Activated naive CD4-positive, alpha-beta T cell treated with anti-CD3 and anti-CD28 coated beads, Interleukin-2, amount 50 U/mL, for 24 hours (primary cell): ENCODE data around the gene TGM1.

Source experiments
- H3K27ac Mint-ChIP-seq: one replicate; pipeline ENCODE4 v1.8.0; 2021; ENCODE audit warnings: mild to moderate bottlenecking, mixed read lengths
- H3K27me3 Mint-ChIP-seq: one replicate; pipeline ENCODE4 v1.8.0; 2021; ENCODE audit warnings: mixed read lengths
- H3K36me3 Mint-ChIP-seq: one replicate; pipeline ENCODE4 v1.8.0; 2021; ENCODE audit warnings: mixed read lengths
- H3K4me1 Mint-ChIP-seq: one replicate; pipeline ENCODE4 v1.8.0; 2021; ENCODE audit warnings: mixed read lengths
- H3K4me3 Mint-ChIP-seq: one replicate; pipeline ENCODE4 v1.8.0; 2021; ENCODE audit warnings: mild to moderate bottlenecking, mixed read lengths
- H3K9me3 Mint-ChIP-seq: one replicate; pipeline ENCODE4 v1.8.0; 2021; ENCODE audit warnings: mixed read lengths

The TGM1 gene

DNA sequence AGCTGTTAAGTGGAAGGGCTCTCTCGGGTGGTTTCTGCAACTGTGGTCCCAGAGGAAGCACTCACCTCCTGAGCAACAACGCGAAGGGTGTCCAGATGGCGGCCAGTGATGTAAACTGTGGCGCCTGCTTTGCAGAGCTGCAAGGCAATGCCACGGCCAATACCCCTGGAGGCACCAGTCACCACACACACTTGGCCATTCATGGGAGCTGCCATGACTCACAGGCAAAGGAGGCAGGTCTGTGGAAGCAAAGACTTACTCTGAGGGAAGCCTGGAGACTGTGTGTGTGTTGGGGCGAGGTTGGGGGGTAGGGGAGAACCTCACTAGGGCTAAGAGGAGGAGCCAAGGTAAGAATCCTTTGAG is 35.9 kb upstream of the TGM1 start:
- peaks cover 46% of the 10 kb centered on the region for H3K4me1 Mint-ChIP-seq
- H3K4me3 Mint-ChIP-seq = peak overlapping the region; percentile 97
- H3K27ac Mint-ChIP-seq = peak overlapping the region; percentile 80
- H3K9me3 Mint-ChIP-seq = no peaks in the 10 kb centered on the region
- peaks cover 13% of the 10 kb centered on the region for H3K36me3 Mint-ChIP-seq
- no peaks in the 10 kb centered on the region for H3K27me3 Mint-ChIP-seq

DNA sequence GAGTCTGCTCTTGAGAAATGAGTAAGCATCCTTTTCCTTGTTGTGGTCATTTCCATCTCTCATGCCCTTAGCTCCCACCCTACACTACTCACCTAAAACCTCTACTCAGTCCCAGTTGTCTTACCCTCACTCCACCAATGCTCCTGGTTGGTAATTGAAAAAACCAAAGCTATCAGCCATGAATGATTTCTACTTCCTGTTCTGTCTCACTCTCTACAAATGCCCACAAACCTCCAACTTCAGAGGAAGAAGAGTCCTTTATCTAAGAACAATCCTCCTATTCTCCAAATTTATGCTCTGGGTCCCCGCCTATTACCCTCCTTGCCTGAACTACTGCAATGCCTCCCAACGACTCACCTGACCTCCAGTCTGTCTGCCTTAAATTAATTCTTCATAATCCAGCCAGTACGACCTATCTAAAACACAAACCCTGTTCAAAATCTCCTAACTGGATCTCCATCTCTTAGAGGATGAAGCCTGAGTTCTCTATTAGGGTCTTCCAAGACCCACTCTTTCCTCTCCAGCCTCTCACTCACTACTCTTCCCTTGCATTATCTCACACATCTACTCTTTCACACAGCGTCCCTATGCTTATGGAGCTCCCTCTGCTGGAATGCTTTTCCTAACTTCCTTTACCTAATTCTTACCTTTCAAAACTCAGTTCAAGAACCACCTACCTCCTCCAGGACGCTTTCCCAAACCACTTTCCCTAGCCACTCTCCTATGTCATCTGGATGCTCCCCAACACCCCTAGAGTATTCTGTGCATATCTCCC is 34.4 kb upstream of the TGM1 start:
- peaks cover 11% of the 10 kb centered on the region for H3K36me3 Mint-ChIP-seq
- peak overlapping the region; percentile 67 for H3K4me3 Mint-ChIP-seq
- no peaks in the 10 kb centered on the region for H3K27me3 Mint-ChIP-seq
- peaks cover 46% of the 10 kb centered on the region for H3K4me1 Mint-ChIP-seq
- H3K9me3 Mint-ChIP-seq = no peaks in the 10 kb centered on the region
- peak overlapping the region; percentile 73 for H3K27ac Mint-ChIP-seq

DNA sequence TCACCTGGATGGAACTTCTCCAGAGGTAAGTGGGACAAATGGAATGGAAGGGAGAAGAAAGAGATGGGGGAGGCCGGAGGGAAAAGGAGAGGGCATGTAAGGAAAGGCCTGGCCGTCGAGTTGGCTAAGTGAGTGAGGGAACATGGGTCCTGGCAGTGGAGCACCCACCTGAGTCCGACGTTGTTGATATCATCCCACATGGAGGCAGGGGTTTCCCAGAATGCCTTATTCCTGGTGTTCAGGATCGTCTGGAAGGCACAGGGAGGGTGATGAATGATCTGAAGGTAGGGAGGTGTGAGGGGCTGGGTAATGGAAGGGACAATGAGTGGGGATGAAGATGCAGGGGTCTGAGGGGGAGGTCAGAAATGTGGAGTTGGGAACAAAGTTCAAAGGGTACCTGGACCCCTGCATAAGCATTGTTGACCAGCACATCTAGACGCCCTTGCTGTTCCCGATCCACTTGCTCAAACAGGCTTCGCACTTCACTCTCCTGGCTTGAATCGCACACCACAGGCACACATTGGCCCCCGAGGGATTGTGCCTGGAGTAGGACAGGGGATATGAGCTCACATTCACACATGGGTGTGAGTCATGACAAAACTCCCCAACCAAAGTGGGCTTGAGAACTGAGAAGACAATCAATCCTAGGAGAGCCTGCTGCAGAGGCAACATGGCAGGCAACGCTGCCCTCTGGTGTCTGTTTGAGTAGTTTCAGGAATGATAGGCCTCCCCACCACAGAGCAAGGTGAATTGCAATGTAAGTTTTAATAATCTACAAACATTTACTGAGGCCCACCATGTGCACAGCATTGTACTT is 33.6 kb upstream of the TGM1 start:
- Mint-ChIP-seq H3K4me1 (peaks cover 45% of the 10 kb centered on the region), H3K4me3 (peak overlapping the region; percentile 69), H3K27me3 (no peaks in the 10 kb centered on the region), H3K36me3 (peaks cover 12% of the 10 kb centered on the region), H3K27ac (peak overlapping the region; percentile 98), H3K9me3 (no peaks in the 10 kb centered on the region)

DNA sequence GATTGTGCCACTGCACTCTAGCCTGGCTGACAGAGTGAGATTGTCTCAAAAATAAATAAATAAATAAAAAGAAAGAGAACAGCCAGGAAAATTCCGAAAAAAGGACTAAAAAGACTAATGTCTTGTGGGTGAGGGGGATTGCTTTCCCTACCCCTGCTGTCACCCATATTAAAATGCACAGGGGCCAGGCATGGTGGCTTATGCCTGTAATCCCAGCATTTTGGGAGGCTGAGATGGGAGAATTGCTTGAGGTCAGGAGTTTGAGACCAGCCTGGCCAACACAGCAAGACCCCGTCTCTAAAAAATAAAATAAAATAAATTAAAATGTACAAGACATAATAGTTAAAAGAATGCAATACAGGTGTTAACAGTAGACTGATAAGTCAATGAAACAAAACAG is 30.5 kb upstream of the TGM1 start:
- H3K9me3 Mint-ChIP-seq = no peaks in the 10 kb centered on the region
- H3K36me3 Mint-ChIP-seq = peaks cover 22% of the 10 kb centered on the region
- no peak overlapping the region for H3K4me3 Mint-ChIP-seq
- no peaks in the 10 kb centered on the region for H3K27me3 Mint-ChIP-seq
- peaks cover 35% of the 10 kb centered on the region for H3K4me1 Mint-ChIP-seq
- no peak overlapping the region for H3K27ac Mint-ChIP-seq

DNA sequence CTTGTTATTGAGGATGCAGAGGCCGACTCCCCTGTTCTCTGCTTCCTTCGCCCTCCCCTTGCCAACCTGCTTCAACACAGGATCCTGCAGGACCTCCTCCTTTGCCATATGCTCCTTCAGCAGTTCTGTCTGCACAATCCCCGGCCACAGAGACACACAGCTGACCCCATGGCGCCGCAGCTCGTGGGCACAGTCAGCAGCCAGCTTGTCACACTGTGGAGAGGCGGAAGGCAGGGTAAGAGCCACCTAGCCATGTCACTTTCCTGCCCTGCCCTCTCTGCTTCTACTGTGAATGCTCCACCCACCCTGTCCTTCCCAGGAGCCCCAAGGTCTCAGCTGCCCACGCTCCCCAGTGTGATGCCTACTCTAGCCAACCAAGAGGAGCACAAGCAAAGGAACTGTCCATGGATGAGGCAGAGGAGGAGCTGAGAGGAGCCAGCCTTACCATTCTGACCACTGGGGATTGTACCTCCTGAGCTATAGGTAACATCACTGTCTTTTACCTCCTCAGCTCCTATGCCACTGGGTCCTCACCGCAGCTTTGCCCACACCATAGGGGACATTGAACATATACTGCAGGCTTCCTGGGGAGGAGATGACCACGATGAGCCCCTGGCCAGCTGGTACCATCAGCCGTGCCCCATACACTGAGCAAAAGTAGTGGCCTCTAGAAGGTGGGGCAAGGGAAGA is 29.3 kb upstream of the TGM1 start:
- no peaks in the 10 kb centered on the region for H3K9me3 Mint-ChIP-seq
- H3K27ac Mint-ChIP-seq = no peak overlapping the region
- H3K27me3 Mint-ChIP-seq = no peaks in the 10 kb centered on the region
- H3K4me3 Mint-ChIP-seq = no peak overlapping the region
- H3K4me1 Mint-ChIP-seq = peaks cover 28% of the 10 kb centered on the region
- H3K36me3 Mint-ChIP-seq = peaks cover 22% of the 10 kb centered on the region

DNA sequence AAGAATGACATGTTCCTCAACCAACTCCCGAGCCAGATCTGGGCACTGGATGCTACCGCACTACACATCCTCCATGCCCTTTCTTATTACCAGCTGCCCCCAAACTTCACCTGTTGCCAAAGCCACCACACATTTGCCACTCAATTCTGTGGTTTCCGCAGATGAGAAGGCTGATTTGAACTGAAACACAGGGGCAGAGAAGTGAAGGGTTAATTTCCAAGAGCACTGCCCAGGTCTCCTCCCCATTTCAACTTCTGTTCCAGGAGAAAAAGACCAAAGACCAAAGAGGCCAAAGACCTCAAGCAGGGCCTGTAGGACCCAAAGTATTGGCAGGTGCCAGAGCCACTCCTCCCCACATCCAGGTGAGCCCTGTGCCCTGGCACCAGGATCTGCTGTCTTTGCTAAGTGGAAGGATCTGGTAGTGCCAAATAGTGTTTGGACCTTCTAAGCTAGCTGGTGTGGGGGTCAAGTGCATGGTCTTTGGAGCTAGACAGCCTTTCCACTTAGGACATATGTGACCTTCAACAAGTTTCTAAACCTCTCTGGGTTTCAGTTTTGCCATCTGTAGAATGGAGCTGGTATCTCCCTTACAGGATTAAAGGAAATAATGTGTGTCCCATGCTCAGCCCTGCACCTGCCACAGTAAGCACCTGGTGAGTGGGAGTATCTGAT is 28.6 kb upstream of the TGM1 start:
- Mint-ChIP-seq H3K27ac (no peak overlapping the region), H3K4me1 (peaks cover 21% of the 10 kb centered on the region), H3K27me3 (no peaks in the 10 kb centered on the region), H3K9me3 (no peaks in the 10 kb centered on the region), H3K36me3 (peaks cover 20% of the 10 kb centered on the region), H3K4me3 (no peak overlapping the region)

DNA sequence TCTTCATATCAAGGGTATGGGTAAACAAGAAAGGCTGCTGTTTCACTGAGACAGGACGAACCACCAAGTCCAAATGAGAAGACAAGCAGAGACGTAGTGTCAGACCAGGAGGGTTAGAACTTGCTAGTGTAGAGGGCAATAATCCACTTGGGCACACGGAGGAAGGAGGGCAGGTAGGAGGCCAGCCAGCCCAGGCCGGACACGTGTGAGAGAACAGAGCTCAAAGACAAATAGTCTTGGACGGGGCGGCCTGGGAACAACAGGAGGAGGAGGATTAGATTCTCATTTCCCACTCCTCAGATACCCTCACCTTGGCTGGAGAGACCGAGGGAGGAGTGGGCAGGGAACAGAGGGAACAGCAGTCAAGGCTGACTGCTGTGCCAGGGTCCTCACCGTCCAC is 27.8 kb upstream of the TGM1 start:
- H3K4me3 Mint-ChIP-seq = no peak overlapping the region
- no peaks in the 10 kb centered on the region for H3K9me3 Mint-ChIP-seq
- H3K36me3 Mint-ChIP-seq = peaks cover 16% of the 10 kb centered on the region
- H3K4me1 Mint-ChIP-seq = peaks cover 13% of the 10 kb centered on the region
- H3K27me3 Mint-ChIP-seq = no peaks in the 10 kb centered on the region
- peak overlapping the region; percentile 38 for H3K27ac Mint-ChIP-seq

DNA sequence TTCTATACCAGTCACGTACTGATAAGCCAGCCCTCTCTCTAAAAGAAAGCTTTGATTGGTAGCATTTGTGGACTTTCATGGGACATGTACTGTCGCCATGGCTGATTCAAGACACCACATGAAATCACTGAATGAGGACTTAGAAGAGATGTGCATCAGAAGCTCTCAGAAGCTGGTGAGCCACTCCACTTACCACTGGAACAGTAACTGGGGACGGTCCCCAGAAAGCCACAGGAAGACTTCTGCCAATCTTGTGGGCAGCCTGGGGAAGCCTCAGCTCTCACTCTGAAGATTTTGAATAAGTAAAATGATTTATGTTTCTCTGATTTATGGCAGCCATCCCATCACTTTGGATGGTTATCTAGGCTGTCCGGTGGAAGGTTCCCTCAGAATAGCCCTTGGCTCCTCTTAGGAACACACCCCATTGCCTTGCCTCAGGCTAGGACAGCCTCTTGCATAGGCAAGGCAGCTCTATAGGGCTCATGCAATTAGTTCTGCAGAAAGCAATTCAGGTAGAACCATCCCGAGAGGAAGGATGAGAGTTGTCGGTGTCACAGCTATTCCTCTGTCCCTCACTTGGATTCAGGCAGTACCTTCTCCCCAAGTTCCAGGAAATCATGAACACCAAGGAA is 26.8 kb upstream of the TGM1 start:
- H3K27ac Mint-ChIP-seq = no peak overlapping the region
- no peak overlapping the region for H3K4me3 Mint-ChIP-seq
- H3K9me3 Mint-ChIP-seq = no peaks in the 10 kb centered on the region
- H3K4me1 Mint-ChIP-seq = peaks cover 13% of the 10 kb centered on the region
- peaks cover 16% of the 10 kb centered on the region for H3K36me3 Mint-ChIP-seq
- no peaks in the 10 kb centered on the region for H3K27me3 Mint-ChIP-seq

DNA sequence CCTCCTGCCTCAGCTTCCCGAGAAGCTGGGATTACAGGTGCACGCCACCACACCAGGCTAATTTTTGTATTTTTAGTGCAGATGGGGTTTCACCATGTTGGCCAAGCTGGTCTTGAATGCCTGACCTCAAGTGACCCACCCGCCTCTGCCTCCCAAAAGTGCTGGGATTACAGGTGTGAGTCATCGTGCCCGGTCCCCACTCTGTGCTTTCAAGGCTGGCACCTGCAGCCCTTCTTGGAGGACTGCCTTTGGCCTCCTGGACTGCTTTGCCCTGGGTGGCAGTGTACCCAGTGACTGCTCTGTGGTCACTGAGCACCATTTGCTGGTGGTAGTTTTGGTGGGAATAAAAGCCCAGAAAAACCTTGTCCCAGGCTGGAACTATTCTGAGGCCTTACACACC is 24.0 kb upstream of the TGM1 start:
- no peak overlapping the region for H3K27ac Mint-ChIP-seq
- H3K27me3 Mint-ChIP-seq = no peaks in the 10 kb centered on the region
- no peaks in the 10 kb centered on the region for H3K9me3 Mint-ChIP-seq
- H3K4me3 Mint-ChIP-seq = no peak overlapping the region
- H3K4me1 Mint-ChIP-seq = peaks cover 13% of the 10 kb centered on the region
- H3K36me3 Mint-ChIP-seq = peaks cover 13% of the 10 kb centered on the region

DNA sequence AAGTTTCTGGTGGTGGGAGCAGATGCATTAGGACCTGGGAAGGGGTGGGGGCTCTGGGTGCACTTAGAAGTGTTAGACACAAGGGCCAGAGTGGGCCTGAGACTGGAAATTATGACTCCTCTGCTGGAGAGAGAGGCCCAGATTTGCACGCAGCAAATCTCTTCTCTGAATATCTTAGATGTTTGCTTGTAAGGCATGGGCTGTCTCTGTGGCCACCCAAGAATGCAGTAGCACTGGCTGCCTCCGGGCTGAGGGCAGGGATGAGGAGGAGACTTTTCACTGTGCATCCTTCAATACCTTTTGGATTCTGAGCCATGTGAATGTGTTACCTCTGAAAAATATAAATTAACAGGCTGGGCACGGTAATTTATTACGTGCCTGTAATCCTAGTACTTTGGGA is 22.4 kb upstream of the TGM1 start:
- no peak overlapping the region for H3K27ac Mint-ChIP-seq
- no peaks in the 10 kb centered on the region for H3K9me3 Mint-ChIP-seq
- peaks cover 2% of the 10 kb centered on the region for H3K36me3 Mint-ChIP-seq
- no peaks in the 10 kb centered on the region for H3K27me3 Mint-ChIP-seq
- H3K4me1 Mint-ChIP-seq = peaks cover 20% of the 10 kb centered on the region
- no peak overlapping the region for H3K4me3 Mint-ChIP-seq

DNA sequence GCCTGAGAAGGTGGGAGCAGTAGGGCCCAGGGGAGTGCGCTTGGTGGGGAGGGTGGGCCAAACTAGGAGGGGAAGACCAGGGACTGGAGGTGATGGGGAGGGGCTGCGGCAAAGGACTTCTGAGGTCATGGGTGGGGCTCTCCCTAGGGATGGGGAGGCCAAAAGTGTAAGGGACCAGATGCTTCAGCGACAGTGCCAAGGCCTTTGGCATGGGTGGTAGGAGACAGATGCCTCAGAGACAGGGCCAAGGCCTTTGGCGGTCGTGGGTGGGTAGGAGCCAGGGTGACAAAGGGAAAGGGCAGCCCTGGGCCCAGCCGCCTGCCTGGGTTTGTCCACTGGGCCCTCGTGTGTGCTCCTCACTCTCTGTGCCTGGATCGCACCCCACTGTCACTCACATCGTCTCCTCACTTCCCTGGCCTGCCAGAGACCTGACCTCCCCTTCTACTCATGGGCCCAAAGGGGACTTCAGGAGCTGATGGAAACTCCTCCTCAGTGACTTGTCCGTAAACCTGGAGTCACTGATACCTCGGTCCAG is 21.6 kb upstream of the TGM1 start:
- H3K9me3 Mint-ChIP-seq = no peaks in the 10 kb centered on the region
- H3K36me3 Mint-ChIP-seq = no peaks in the 10 kb centered on the region
- no peak overlapping the region for H3K4me3 Mint-ChIP-seq
- no peak overlapping the region for H3K27ac Mint-ChIP-seq
- no peaks in the 10 kb centered on the region for H3K27me3 Mint-ChIP-seq
- peaks cover 20% of the 10 kb centered on the region for H3K4me1 Mint-ChIP-seq

DNA sequence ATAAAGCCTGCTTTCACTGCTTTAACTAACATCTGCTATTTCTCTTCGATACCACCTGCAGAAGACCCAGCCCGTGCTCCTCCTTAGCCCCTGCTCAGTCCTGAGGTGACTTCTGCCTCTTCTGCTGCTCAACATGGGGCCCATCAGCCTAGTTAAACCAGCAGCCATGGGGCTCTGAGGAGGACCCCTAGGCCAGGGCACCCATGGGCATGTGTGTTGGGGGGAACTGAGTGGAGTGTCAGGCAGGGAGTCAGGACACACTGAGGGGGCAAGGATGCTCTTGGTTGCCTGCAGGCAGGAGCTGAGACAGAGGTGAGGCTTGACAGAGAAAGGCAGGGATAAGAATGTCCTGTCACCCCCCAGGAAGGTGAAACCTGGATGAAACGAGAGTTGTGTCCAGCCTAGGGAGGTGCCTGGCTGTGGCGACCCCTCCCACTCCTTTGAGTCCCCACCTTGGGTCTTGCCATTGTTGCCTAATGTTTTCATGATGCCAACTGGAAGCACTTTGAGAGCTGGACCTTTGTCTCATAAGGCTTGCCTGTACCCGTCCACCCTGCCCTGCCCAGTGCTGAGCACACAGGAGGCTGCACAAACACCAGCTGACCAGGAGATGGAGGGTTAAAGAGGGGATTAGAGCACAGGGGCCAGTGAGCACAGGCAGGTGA is 21.0 kb upstream of the TGM1 start:
- no peaks in the 10 kb centered on the region for H3K9me3 Mint-ChIP-seq

DNA sequence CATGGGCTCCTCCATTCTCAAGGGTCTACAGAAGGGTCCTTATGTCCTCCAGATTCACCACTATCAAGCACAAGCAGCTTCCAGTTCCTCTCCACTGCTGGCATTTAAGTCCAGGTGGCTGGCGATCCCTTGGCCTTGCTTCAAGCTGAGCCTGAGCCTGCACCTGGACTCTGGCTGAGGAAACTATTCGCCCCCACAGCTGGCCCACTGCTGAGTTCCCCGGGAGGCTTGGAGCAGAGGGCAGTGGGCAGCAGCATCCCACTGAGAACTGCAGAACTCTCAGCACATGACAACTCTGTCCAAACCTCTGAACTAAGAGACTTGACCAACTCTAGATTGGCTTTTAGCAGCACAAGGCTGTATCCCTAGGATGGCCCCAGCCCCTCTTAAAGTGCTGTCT is 19.8 kb upstream of the TGM1 start:
- Mint-ChIP-seq H3K4me1 (peaks cover 35% of the 10 kb centered on the region), H3K9me3 (no peaks in the 10 kb centered on the region), H3K27me3 (no peaks in the 10 kb centered on the region), H3K4me3 (no peak overlapping the region), H3K27ac (no peak overlapping the region), H3K36me3 (no peaks in the 10 kb centered on the region)

More for the DNA sequence above, 21.0 kb upstream of the TGM1 start:
- H3K4me3 Mint-ChIP-seq = no peak overlapping the region
- no peaks in the 10 kb centered on the region for H3K27me3 Mint-ChIP-seq
- peaks cover 25% of the 10 kb centered on the region for H3K4me1 Mint-ChIP-seq
- H3K27ac Mint-ChIP-seq = no peak overlapping the region
- H3K36me3 Mint-ChIP-seq = no peaks in the 10 kb centered on the region

DNA sequence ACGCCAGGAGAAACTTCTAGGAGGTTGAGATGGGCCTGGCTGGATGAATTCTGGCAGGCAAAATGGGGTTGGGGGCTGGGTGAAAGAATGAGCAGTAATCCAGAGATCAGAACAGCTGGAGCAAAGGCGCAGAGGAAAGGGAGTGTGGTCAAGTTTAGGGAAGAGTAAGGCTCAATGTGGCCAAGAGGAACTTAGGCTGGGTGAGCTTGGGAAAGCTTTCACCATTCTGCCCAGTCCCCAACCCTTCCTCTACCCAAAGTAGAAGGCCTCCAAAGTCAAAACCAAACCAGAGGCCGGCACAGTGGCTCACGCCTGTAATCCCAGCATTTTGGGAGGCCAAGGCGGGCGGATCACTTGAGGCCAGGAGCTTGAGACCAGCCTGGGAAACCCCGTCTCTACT is 18.7 kb upstream of the TGM1 start:
- Mint-ChIP-seq H3K4me1 (peaks cover 43% of the 10 kb centered on the region), H3K36me3 (no peaks in the 10 kb centered on the region)

More for the DNA sequence above, 18.7 kb upstream of the TGM1 start:
- H3K9me3 Mint-ChIP-seq = no peaks in the 10 kb centered on the region
- H3K27ac Mint-ChIP-seq = peak overlapping the region; percentile 64
- H3K4me3 Mint-ChIP-seq = no peak overlapping the region
- no peaks in the 10 kb centered on the region for H3K27me3 Mint-ChIP-seq
